Vagina (tissue), 2 donors: ENCODE data around the gene DENND4A.

Experiments
- CTCF ChIP-seq, 3 experiments: fragments of 450-650 bp in 2 of 3; fragments of 200-600 bp in 1 of 3; sonication (generic) in 1 of 3; IDR thresholded peaks; one replicate each; pipeline ENCODE4 v1.5.1; 2017 to 2019; ENCODE audit warnings: antibody characterized with exemption in 3 of 3, mild to moderate bottlenecking in 2 of 3, moderate library complexity in 2 of 3
- POLR2A ChIP-seq, 2 donors: fragments of 450-650 bp; IDR thresholded peaks; one replicate each; pipeline ENCODE4 v1.6.1; 2017; ENCODE audit warnings: antibody characterized with exemption in 2 of 2, mild to moderate bottlenecking in 2 of 2, moderate library complexity in 2 of 2
- POLR2AphosphoS5 ChIP-seq, 2 donors: sonication (generic); formaldehyde crosslinking; IDR thresholded peaks; one replicate each; pipeline ENCODE4 v1.9.0; 2017; ENCODE audit warnings: antibody characterized with exemption in 2 of 2, mild to moderate bottlenecking in 2 of 2, low read depth in 1 of 2; ENCODE audit not compliant: insufficient read depth in 1 of 2

- TF ChIP-seq POLR2A (IDR thresholded peaks at IDR 0.05) (no peak), CTCF (IDR thresholded peaks at IDR 0.05) (no peak), POLR2AphosphoS5 (IDR thresholded peaks at IDR 0.05; ENCODE audit: insufficient read depth in 1 of 2, low read depth in 1 of 2) (no peak)
Measured at GRCh38 chr15:65629548-65629947, 162.5 kb downstream of the DENND4A start.
